ENCODE measurements around the gene EIF5AL1.

EIF5AL1 gene

DNA sequence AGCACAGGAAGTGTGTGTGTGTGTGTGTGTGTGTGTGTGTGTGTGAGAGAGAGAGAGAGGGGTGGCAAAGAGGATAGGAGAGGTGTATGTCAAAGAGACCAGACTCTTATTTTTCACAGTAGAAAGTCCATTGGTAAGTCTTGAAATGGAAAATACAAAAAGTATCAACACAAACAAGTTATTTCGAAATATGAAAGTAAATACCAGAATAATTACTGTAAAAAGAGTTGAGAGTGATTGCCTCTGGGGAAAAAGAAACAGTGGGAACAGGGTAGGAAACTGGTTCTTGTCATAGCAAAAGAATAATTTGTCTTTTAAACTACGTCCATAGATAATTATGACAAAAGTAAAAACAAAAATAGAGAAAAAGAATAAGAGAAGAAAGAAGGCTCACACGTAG lies 29.0 kb upstream of the EIF5AL1 start:
- Histone ChIP-seq H3K27ac (ENCODE audit: extremely low read depth, low read depth, low read length) (no peak overlapping the region), H3K4me1 (ENCODE audit: control insufficient read depth, insufficient read depth, low read length) (no peaks in the 10 kb centered on the region), H3K4me3 (ENCODE audit: low read depth, low read length) (no peak overlapping the region), H3K36me3 (ENCODE audit: control insufficient read depth in 2 of 2, insufficient read depth in 1 of 2, low read length in 2 of 2) (no peaks in the 10 kb centered on the region), H3K9me3 (ENCODE audit: control insufficient read depth, insufficient read depth, low read depth, low read length) (no peaks in the 10 kb centered on the region)
- CTCF ChIA-PET = interaction anchor here (0.5 to 1.6 kb wide), 4 partner anchors 11 to 55 kb away, joined by 3 to 5 read pairs (median 4); no protein-coding TSS in a partner anchor
- TF ChIP-seq, protein P1, sequence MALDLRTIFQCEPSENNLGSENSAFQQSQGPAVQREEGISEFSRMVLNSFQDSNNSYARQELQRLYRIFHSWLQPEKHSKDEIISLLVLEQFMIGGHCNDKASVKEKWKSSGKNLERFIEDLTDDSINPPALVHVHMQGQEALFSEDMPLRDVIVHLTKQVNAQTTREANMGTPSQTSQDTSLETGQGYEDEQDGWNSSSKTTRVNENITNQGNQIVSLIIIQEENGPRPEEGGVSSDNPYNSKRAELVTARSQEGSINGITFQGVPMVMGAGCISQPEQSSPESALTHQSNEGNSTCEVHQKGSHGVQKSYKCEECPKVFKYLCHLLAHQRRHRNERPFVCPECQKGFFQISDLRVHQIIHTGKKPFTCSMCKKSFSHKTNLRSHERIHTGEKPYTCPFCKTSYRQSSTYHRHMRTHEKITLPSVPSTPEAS (tag by site-specific recombination; IDR thresholded peaks at IDR 0.05) = peak; percentile 55; the same call in 1 of the 2 replicates
- TF ChIP-seq, protein P2, sequence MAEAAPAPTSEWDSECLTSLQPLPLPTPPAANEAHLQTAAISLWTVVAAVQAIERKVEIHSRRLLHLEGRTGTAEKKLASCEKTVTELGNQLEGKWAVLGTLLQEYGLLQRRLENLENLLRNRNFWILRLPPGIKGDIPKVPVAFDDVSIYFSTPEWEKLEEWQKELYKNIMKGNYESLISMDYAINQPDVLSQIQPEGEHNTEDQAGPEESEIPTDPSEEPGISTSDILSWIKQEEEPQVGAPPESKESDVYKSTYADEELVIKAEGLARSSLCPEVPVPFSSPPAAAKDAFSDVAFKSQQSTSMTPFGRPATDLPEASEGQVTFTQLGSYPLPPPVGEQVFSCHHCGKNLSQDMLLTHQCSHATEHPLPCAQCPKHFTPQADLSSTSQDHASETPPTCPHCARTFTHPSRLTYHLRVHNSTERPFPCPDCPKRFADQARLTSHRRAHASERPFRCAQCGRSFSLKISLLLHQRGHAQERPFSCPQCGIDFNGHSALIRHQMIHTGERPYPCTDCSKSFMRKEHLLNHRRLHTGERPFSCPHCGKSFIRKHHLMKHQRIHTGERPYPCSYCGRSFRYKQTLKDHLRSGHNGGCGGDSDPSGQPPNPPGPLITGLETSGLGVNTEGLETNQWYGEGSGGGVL (tag by site-specific recombination; IDR thresholded peaks at IDR 0.05) = no peak
- TF ChIP-seq PRDM1 (tag by site-specific recombination; IDR thresholded peaks at IDR 0.05) (peak; percentile 55), ZNF114 (tag by site-specific recombination; IDR thresholded peaks at IDR 0.05) (no peak)
- POLR2A ChIA-PET = no interaction called here

DNA sequence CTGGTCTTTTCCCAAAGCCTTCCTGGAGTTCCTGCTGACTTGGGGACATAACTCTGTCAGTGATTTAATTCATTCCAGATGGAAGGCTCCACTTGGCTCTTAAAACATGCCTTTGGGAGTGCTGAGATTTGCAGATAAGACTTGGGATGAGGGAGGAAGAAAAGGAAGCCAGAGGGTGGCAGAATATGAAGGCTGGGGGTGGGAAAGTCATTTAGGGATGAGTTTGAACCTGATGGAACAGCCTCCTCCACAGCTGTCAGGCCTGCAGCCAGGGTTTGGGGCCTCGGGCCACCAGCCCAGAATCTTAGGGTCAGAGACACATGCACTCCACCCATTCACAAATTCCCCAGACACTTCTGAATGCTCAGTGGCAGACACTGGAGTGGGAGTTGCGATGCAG lies 28.4 kb upstream of the EIF5AL1 start:
- H3K4me3 ChIP-seq (ENCODE audit: low read depth, low read length) = no peak overlapping the region
- H3K9me3 ChIP-seq (ENCODE audit: control insufficient read depth, insufficient read depth, low read depth, low read length) = no peaks in the 10 kb centered on the region
- CTCF ChIA-PET = interaction anchor here (1.2 kb wide), 1 partner anchor 85 kb away, joined by 4 read pairs; no protein-coding TSS in a partner anchor
- H3K36me3 ChIP-seq (ENCODE audit: control insufficient read depth in 2 of 2, insufficient read depth in 1 of 2, low read length in 2 of 2) = no peaks in the 10 kb centered on the region
- H3K4me1 ChIP-seq (ENCODE audit: control insufficient read depth, insufficient read depth, low read length) = no peaks in the 10 kb centered on the region
- POLR2A ChIA-PET = no interaction called here
- no peak overlapping the region for H3K27ac ChIP-seq (ENCODE audit: extremely low read depth, low read depth, low read length)
- TF ChIP-seq, protein P3, sequence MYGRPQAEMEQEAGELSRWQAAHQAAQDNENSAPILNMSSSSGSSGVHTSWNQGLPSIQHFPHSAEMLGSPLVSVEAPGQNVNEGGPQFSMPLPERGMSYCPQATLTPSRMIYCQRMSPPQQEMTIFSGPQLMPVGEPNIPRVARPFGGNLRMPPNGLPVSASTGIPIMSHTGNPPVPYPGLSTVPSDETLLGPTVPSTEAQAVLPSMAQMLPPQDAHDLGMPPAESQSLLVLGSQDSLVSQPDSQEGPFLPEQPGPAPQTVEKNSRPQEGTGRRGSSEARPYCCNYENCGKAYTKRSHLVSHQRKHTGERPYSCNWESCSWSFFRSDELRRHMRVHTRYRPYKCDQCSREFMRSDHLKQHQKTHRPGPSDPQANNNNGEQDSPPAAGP (tag by site-specific recombination; IDR thresholded peaks at IDR 0.05) = 0 out of 2 replicates have a peak, but pooled peaks have one; percentile 28
- TF ChIP-seq ZIC2 (tag by site-specific recombination; IDR thresholded peaks at IDR 0.05) (peak; percentile 29; the same call in 1 of the 2 replicates), ZNF501 (tag by site-specific recombination; IDR thresholded peaks at IDR 0.05) (no peak), ZNF561 (tag by site-specific recombination; IDR thresholded peaks at IDR 0.05; ENCODE audit: borderline replicate concordance) (no peak), MEIS1 (CRISPR knock-in tag; IDR thresholded peaks at IDR 0.05; ENCODE audit: borderline replicate concordance) (no peak), ZNF248 (tag by site-specific recombination; IDR thresholded peaks at IDR 0.05) (no peak), ZFHX2 (tag by site-specific recombination; conservative IDR thresholded peaks at IDR 0.05) (peak; percentile 31), GLIS1 (tag by site-specific recombination; IDR thresholded peaks at IDR 0.05) (peak; percentile 64), ZNF174 (tag by site-specific recombination; IDR thresholded peaks at IDR 0.05) (no peak), GFI1B (tag by site-specific recombination; IDR thresholded peaks at IDR 0.05) (peak; percentile 98), ZNF184 (tag by site-specific recombination; IDR thresholded peaks at IDR 0.05) (no peak), ZNF341 (tag by site-specific recombination; IDR thresholded peaks at IDR 0.05; ENCODE audit: low read depth) (peak; percentile 67), EGR2 (tag by site-specific recombination; IDR thresholded peaks at IDR 0.05; ENCODE audit: low read depth) (peak; percentile 68; the same call in 1 of the 2 replicates), ZNF354C (tag by site-specific recombination; IDR thresholded peaks at IDR 0.05; ENCODE audit: borderline replicate concordance, low read depth) (no peak), ZNF202 (tag by site-specific recombination; IDR thresholded peaks at IDR 0.05; ENCODE audit: borderline replicate concordance) (no peak)
- TF ChIP-seq, protein P4, sequence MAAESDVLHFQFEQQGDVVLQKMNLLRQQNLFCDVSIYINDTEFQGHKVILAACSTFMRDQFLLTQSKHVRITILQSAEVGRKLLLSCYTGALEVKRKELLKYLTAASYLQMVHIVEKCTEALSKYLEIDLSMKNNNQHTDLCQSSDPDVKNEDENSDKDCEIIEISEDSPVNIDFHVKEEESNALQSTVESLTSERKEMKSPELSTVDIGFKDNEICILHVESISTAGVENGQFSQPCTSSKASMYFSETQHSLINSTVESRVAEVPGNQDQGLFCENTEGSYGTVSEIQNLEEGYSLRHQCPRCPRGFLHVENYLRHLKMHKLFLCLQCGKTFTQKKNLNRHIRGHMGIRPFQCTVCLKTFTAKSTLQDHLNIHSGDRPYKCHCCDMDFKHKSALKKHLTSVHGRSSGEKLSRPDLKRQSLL (tag by site-specific recombination; IDR thresholded peaks at IDR 0.05) = no peak
- TF ChIP-seq, protein P5, sequence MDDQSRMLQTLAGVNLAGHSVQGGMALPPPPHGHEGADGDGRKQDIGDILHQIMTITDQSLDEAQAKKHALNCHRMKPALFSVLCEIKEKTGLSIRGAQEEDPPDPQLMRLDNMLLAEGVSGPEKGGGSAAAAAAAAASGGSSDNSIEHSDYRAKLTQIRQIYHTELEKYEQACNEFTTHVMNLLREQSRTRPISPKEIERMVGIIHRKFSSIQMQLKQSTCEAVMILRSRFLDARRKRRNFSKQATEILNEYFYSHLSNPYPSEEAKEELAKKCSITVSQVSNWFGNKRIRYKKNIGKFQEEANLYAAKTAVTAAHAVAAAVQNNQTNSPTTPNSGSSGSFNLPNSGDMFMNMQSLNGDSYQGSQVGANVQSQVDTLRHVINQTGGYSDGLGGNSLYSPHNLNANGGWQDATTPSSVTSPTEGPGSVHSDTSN (CRISPR knock-in tag; IDR thresholded peaks at IDR 0.05) = no peak
- TF ChIP-seq, protein P6, sequence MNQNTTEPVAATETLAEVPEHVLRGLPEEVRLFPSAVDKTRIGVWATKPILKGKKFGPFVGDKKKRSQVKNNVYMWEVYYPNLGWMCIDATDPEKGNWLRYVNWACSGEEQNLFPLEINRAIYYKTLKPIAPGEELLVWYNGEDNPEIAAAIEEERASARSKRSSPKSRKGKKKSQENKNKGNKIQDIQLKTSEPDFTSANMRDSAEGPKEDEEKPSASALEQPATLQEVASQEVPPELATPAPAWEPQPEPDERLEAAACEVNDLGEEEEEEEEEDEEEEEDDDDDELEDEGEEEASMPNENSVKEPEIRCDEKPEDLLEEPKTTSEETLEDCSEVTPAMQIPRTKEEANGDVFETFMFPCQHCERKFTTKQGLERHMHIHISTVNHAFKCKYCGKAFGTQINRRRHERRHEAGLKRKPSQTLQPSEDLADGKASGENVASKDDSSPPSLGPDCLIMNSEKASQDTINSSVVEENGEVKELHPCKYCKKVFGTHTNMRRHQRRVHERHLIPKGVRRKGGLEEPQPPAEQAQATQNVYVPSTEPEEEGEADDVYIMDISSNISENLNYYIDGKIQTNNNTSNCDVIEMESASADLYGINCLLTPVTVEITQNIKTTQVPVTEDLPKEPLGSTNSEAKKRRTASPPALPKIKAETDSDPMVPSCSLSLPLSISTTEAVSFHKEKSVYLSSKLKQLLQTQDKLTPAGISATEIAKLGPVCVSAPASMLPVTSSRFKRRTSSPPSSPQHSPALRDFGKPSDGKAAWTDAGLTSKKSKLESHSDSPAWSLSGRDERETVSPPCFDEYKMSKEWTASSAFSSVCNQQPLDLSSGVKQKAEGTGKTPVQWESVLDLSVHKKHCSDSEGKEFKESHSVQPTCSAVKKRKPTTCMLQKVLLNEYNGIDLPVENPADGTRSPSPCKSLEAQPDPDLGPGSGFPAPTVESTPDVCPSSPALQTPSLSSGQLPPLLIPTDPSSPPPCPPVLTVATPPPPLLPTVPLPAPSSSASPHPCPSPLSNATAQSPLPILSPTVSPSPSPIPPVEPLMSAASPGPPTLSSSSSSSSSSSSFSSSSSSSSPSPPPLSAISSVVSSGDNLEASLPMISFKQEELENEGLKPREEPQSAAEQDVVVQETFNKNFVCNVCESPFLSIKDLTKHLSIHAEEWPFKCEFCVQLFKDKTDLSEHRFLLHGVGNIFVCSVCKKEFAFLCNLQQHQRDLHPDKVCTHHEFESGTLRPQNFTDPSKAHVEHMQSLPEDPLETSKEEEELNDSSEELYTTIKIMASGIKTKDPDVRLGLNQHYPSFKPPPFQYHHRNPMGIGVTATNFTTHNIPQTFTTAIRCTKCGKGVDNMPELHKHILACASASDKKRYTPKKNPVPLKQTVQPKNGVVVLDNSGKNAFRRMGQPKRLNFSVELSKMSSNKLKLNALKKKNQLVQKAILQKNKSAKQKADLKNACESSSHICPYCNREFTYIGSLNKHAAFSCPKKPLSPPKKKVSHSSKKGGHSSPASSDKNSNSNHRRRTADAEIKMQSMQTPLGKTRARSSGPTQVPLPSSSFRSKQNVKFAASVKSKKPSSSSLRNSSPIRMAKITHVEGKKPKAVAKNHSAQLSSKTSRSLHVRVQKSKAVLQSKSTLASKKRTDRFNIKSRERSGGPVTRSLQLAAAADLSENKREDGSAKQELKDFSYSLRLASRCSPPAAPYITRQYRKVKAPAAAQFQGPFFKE (tag by site-specific recombination; IDR thresholded peaks at IDR 0.05; ENCODE audit: borderline replicate concordance) = no peak

All from HEK293 (cell line).